GM19043 (cell line): ENCODE measurements around the gene ELL.

ENCODE experiments used
- ATAC-seq: cut with Tn5 transposase; IDR thresholded peaks from one replicate; pipeline ENCODE4 v1.9.1; 2021; ENCODE audit warnings: low read depth; ENCODE audit not compliant: unreplicated experiment

ELL gene

DNA sequence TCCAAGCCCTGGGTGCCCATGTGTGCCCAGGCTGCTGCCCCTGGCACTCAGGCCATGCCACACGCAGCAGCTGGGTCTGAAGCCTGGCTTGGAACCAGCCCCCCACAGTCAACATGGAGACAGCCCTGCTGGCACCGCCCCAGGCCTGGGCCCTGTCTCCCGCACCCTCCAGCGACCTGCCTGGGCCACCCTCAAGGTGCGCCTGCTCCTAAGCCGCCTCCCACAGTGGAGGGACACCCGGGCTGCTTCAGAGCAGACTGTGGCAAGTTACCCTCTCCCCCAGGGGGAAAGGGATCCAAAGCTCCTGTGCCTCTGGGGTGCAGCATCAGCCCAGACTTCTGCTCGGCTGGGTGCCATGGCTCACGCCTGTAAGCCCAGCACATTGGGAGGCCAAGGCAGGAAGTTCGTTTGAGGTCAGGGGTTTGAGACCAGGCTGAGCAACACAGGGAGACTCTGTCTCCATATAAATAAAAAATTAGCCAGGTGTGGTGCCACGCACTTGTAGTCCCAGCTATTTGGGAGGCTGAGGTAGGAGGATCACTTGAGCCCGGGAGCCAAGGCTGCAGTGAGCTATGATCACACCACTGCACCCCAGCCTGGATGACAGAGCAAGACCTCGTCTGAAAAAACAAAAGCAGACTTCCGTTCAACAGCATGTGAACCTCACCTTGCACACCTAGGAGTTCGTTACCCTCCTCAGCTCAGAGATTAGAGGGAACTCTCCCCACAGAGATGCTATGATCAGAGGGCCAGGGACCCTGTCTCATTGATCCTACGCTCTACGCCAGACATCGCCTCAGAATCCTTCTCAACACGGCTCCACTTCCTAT, 15.6 kb downstream of the ELL start:
- no peak for ATAC-seq

DNA sequence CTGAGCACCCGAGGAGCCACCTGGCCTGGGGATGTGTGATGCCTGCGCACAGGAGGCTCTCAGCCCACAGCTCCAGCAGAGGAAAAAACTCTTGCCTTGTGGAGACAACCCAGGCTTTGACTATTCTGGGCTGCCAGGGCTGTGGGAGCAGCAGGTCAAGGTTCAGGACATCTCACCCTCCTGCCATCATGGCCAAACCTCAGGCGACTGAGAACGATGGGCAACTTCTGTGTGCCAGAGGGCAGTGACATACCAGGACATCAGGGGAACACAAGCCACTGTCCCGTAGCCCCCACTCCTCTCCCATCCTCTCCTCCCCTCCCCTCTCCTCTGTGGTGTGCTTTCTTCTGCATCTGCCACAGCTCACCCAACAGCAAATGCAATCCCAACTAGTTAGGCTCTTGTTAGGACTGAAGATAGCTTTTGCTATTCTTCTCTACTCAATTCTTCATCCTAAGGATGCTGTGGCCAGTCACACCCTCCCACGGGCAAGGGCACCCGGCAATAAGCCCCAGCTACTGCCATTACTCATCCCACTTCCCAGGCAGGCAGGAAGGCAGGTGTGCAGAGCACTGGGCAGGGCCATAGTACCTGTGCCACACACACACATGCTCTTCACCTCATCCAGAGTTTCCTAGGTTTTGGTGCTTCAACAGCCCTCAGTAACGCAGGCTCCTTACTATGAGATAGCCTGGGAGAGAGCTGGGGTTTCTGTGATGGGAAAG, 16.8 kb downstream of the ELL start:
- no peak for ATAC-seq

DNA sequence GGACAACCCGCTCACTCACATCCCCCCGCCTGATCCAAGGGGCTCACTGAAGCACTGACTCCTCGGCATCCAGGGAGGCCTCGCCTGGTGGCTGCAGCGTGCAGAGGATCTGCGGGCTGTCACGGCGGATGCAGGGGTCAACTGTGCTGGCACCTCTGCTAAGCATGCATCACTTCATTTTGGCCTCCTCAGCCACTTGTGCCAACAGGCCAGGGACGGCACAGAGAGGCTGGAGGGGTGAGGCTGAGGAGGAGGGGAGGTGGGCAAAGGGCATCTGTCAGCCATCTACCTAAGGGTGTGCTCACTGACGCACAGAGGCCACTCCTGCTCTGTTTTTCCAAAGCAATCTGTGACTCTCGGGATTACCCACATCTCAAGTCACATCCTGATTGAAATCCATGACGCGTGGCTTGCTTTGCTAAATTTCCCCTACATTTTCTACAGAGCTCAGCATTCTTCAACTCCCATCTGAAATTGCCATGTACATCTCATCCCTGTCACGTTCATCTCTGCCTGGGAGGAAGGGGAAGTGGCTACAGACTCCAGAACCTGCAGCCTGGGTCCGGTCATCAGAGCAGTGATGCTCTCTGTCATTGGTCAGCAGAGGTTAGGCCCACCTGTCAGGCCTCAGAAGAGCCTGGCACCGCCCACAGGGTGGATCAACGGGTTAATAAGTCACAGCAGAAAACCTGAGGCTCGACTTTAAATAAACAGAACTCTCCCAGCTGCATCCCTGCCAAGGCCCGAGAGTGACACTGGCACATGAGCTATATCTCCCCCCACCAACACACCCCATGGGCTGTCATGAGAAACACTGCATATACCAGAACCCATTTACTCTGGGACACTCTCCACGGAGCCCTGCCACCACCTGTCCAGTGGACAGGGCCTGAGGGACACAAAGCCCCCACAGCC, 17.6 kb downstream of the ELL start:
- peak; percentile 73 for ATAC-seq

DNA sequence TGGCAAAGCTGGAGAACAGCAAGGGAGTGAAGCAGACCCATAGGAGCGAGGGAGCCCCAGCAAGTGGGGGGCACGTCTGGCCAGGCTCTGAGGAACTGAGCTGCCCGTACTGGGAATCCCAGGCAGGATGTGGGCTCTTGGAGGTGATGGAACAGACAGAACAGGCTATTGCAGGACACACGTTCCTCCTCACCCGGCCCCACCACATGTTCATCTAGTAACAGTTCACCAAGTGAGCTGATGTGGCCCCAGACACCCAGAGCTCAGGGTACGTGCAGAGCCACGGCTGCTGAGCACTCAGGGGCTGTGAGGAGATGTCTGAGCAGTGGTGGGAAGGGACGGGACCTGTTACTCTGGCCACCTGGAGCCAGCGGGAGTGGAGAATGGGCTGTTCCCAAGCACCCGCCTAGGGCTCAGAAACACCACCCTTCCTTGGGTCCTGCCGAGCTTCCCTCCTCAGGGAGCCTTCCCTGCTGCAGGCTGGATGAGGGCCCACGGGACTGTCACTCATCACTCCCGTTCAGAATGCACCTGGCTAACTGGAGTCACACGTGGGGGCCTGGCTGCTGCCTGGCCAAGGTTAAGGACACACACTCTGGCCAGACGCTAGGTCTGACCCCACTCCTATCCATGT, 18.4 kb downstream of the ELL start:
- ATAC-seq: no peak

DNA sequence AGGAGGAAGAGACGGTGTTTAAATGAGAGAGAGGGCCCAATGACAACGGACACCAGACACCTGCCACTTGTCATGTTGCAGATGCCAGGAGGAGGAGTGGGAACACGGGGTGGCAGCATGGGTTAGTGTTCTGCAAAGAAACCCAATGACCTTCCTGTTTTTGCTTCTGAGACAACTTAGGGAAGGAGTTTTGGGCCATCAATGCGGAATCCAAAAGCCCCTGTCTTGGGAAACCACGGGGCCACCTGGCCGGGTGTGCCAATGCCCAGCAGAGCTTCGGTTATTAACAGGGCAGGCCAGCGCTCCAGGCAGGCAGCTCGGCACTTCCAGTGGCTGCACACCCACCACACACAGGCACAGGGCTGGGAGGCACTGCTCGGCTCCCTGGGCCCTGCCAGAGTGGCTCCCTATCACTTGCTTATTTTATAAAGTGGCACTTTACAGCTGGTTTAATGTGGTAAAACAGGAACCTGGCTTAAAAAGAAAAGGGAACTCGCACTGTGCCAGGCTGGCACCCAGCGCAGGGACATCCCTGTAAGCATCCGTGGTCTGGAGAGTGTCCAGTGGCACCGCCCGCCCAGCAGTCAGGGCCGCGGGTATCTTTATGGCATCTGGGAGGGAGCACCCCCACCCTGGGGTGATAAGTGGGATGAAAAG, 19.1 kb downstream of the ELL start:
- no peak for ATAC-seq

DNA sequence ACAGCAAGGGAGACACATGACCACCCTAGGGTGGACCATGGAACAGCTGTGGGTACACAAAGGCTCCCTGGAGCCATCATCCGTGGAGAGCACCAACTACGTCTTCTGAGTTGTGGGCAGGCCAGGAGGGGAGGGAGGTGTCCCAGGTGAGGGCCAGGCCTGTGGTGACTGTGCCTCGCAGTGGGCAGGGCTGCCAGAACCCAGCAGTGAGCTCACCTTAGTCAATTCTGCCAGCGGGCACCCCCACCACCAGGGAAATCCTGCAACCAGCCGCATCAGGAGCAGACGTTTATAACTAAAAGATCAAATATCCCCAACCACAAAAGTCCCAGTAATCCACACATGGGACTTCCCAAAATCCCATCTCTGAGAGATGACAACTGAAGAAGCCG, 19.6 kb downstream of the ELL start:
- ATAC-seq: no peak

DNA sequence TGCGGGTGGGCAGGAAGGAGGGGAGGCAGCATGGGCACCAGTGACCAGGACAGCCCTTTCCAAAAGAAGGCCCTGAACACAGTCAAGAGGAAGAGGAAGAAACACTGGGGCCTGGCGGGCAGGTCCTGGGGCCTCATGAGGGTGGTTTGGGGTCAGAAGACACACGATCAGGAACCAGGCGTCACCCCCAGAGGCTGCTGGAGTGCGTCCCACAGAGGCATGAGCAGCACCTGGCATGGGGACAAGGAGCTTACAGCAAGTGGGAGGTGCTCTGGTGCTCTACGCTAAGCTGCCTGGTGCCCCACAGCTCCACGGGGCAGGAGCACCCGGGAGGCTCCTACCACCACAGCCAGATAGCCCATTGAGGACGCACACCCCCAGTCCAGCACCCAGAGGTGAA, 20.0 kb downstream of the ELL start:
- no peak for ATAC-seq

DNA sequence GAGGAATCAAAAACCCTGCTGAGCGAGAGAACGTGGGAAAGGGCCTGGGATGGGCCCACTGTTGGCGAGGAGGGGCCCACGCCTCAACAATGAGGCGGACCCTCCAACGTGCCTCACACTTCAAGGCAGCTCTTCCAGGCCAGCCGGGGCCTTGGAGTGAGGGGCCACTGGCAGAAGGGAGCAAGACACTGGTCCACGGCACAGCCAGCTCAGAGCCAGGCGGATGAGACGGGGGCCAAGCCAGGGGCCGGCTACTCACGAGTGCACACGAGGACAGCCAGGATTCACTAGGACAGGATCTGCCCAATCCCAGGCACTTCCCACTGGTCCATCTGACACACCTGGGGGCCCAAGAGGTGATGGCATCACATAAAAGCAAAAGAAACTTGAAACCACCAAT, 20.5 kb downstream of the ELL start:
- no peak for ATAC-seq

DNA sequence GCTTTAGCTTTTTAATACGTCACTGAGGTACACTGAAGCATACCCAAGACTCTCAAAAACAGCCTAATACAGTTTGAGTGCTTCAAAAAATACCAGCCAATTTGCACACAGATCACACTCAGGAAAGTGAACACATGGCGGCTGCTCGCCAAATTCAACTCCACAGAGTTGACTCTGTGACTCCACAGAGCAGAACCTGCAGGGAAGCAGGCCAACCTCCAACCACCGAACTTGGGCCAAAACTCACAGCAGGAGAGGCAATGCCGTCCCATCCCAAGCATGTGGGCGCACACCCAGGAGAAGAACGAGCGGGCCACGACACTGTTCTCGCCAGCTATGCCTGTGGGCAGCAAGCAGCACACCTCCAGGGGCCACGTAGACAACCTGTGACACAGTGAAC, 21.1 kb downstream of the ELL start:
- no peak for ATAC-seq

DNA sequence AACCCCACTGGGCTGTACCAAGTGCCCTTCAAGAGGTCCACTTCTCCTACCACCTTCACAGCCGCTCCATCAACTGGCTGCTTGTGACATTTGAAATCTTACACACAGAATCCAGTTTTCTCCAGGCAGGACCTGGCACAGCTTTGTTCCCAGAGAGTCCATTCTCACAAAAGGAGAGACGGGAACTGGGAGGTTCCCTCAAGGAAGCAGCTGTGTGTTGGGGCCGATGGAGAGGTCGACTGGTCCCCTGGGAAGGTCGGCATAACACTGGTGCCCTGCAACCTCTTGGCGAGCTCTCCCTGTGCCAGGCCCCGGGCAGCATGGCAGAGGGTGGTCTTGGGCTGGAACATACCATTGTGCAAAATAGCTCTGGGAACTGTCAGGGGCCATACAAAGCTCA, 21.5 kb downstream of the ELL start:
- ATAC-seq: no peak

DNA sequence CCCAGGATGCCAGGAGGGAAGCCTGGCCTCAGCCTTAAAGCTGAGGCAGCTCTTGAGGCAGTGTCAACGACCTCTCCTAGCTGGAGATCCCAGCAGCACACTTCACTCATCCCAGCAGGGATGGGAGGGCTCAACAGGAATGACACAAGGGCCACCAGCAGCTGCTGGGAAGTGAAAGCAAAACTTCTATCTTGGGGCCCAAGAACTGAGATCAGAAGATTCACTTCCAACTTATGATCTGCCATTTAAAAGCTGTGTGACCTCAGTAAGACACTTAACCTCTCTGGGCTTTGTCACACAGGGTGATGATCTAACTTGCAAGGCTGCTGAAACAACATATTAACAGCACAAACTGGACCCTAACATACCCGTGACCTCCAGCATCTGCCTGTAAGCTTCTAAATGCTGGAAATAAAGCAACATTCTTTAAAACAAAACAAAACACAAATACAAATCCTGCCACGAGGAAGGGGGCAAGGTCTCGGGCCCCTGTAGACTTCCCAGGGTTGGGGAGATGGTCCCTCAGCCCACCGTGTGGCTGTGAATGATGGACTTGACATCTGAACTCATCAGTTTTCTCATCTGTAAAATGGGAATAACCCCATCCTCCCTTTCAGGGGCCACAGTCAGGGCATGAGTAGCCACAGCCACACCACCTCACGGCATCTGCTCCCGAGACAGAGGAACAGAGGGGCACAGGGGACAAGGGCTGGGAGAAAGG, 22.7 kb downstream of the ELL start:
- ATAC-seq: no peak

DNA sequence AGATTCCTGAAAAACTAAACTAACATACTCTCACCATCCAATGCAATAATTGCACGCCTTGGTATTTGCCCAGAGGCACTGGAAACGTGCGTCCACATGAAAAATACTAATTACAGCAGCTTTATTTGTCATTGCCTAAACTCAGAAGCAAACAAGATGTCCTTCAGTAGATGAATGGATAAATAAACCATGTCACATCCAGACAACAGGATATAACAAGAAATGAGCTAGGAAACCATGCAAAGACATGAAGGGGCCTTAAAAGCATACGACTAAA, 25.0 kb downstream of the ELL start:
- ATAC-seq: no peak

DNA sequence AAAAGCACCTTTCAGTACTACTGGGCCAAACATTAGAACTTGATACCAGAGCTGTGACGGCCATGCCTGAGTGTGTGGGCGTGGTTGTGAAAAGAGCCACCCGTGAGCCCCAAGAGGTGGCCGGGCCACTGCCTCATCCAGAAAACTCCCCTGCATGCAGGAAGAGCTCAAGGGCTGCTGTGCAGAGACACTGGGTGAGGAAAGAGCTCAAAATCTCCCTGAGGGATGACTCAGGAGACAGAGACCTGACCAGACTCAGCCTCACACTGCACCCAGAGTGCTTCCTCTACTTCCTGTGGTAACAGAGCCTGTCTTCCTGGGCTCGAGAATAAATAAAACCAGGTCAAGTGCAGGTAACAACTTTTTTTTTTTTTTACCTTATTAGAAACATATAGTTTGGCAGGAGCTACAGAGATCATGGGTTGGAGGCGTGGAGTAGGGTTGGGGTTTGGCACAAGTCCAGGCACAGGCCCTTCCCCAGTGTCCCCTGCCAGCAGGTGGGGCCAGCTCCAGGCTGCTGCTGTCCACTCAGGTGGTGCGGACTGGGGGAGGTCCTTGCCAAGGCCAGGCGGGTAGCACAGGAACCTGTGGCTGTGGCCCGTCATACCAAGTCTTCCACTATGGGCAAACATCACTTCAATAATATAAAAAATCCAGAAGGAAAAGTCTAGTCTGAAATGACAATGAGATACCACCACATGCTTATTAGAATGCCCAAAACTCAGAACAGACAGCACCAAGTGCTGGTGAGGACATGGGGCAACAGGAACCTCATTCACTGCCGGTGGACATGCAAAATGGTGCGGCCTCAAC, 25.5 kb downstream of the ELL start:
- no peak for ATAC-seq

DNA sequence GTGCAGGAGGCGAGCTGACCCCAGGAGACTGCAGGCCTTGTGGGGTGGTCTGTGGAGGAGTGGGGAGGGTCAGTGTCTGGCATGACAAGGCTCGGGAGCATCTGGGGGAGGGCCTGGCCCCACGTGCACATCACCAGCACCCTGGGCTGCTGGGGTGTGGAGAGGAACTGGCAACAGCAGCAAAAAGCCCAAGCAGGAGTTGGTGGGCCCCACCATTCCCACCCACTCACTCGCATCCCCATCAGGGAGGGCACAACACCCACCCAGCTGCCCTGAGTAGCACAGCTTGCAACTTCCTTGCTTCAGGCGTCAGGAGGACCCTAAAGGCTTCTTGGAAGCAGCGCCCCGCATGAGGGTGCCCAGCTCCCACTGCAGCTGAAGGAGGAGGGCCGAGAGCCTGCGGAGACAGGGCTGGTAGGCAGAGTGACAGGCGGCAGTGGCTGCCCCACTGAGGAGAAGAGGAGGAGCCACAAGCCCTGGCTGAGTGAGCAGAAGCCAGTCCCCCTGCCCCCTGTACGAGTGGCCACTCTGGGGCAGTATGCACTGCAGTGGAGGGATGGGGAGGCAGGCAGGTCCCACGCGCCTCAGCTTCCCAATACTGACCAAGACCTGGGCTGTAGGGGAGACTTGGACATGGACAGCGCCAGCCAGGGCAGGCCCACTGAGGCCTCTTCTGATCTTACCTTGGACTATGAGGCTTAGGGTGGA, 26.5 kb downstream of the ELL start:
- ATAC-seq: no peak

DNA sequence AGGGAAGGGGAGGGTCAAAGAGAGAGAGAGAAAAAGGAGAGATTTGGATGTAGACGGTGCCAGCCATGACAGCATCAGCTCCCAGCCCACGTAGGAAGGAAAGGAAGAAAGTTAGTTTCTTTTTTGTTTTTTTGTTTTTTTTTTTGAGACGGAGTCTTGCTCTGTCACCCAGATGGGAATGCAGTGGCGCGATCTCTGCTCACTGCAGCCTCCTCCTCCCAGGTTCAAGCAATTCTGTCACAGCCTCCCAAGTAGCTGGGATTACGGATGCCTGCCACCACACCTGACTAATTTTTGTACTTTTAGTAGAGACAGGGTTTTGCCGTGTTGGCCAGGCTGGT, 27.6 kb downstream of the ELL start:
- no peak for ATAC-seq

DNA sequence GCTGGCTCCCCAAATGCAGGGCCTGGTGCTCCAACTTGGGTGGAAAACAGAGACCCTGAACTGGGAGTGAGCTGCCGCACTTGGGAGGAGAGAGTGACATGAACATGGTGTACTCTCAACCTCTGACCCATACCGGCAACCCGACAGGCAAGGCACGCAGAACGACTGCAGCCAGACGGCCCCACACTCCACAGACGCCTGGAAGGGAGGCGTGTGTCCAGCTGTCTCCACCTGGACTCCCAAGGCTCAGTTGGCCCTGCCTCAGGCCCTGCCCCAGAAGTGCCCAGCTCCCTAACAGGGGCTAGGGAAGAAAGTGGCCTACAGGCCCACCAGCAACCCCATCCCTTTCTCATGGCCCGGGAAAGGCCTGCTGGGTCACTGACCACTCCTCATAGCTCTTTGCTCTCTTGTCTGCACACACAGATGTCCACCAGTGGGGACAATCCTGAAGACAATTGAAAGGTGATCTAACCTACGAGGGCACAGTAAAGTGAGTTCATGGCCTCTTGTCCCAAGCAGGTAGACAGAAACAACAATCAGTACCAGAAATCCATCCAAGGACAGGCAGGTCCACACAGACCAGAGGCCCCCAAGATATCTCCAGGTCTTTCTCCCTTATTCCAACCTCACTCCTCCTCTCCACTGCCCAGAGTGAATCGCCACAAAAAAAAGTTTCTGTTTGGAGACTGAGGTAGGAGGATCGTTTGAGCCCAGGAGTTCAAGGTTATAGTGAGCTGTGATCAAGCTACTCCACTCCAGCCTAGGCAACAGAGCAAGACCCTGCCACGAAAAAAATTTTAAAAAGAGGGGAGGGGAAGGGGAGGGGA, 28.2 kb downstream of the ELL start:
- no peak for ATAC-seq
